Activated CD4-positive, alpha-beta T cell treated with anti-CD3 and anti-CD28 coated beads for 1 hour (primary cell): ENCODE results near the gene CPLX4.
"Not testable (repeated sequence)": the region's sequence is repeated elsewhere in the genome, so short reads cannot be mapped to it uniquely, and the experiment has no call there.

Experiments
- DNase-seq: peaks from one replicate; pipeline ENCODE4 v3.0.0-alpha.2; 2020

CPLX4 gene

GRCh38 chr18:59268721-59269562 lies 49.5 kb downstream of the CPLX4 start:
- no peak for DNase-seq

GRCh38 chr18:59268127-59268720 lies 50.2 kb downstream of the CPLX4 start:
- no peak for DNase-seq

GRCh38 chr18:59267503-59268126 lies 50.8 kb downstream of the CPLX4 start:
- DNase-seq = no peak

- no peak for DNase-seq
These were observed 51.5 kb downstream of the CPLX4 start for GRCh38 chr18:59266886-59267502.

- DNase-seq = no peak
These were observed 52.0 kb downstream of the CPLX4 start for GRCh38 chr18:59266459-59266858.

DNA sequence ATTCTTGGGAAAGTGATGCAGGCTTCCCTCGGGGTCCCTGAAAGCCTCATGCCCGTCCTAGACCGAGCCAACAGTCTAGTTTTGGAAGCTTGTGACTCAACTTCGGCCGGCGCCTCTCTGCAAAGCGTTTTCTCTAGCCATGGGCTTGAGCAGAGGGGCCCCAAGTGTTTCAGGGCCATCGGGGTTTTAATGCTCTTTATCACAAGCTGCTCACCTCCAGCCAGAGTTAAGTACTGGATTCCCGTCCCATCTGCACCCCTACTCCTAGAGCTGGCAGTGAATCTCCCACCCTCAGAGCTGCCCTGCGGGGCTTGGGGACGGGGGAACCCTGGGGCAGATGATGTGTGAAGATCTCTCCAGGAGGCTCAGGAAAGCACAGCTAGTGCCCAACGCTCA lies 52.5 kb downstream of the CPLX4 start:
- no peak for DNase-seq

DNA sequence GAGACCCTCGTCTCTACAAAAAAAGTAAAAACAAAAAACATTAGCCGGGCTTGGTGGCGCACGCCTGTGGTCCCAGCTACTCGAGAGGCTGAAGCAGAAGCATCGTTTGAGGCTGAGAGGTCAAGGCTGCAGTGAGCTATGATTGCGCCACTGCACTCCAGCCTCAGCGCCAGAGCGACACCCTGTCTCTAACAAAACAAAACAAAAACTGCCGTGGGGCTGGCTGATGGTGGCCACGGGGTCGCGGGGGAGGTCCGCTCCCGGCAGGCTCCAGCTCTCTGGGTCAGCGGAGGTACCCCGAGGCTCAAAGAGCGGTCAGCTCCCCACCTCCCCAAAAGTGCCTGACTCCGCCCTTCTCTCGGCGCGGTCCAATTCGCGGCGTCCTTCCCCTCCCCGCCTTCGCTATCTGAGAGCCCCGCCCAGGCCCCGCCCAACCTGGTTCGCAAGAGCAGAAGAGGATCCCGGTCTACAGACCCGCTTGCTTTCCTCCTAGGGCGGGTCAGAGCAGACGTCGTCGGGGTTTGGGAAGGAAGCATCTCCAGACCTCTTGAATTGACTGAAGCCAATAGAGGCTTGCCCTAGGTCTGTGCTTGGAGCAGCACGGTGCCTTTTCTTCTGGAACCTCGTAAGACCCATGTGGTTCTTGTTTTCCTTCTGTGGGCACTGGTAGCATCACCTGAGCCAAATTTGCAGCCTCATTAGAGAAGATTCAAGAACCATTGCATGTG lies 53.0 kb downstream of the CPLX4 start:
- DNase-seq = no peak

GRCh38 chr18:59264651-59265245 lies 53.7 kb downstream of the CPLX4 start:
- DNase-seq = no peak

- no peak for DNase-seq
These were observed 54.3 kb downstream of the CPLX4 start for GRCh38 chr18:59264121-59264571.

GRCh38 chr18:59263661-59264060 lies 54.8 kb downstream of the CPLX4 start:
- no peak for DNase-seq

DNA sequence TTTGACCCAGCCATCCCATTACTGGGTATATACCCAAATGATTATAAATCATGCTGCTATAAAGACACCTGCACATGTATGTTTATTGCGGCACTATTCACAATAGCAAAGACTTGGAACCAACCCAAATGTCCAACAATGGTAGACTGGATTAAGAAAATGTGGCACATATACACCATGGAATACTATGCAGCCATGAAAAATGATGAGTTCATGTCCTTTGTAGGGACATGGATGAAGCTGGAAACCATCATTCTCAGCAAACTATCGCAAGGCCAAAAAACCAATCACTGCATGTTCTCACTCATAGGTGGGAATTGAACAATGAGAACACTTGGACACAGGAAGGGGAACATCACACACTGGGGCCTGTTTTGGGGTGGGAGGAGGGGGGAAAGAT lies 56.2 kb downstream of the CPLX4 start:
- not testable (repeated sequence) for DNase-seq

DNA sequence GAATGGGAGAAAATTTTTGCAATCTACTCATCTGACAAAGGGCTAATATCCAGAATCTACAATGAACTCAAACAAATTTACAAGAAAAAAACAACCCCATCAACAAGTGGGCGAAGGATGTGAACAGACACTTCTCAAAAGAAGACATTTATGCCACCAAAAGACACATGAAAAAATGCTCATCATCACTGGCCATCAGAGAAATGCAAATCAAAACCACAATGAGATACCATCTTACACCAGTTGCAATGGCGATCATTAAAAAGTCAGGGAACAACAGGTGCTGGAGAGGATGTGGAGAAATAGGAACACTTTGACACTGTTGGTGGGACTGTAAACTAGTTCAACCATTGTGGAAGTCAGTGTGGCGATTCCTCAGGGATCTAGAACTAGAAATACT lies 56.6 kb downstream of the CPLX4 start:
- DNase-seq = not testable (repeated sequence)

DNA sequence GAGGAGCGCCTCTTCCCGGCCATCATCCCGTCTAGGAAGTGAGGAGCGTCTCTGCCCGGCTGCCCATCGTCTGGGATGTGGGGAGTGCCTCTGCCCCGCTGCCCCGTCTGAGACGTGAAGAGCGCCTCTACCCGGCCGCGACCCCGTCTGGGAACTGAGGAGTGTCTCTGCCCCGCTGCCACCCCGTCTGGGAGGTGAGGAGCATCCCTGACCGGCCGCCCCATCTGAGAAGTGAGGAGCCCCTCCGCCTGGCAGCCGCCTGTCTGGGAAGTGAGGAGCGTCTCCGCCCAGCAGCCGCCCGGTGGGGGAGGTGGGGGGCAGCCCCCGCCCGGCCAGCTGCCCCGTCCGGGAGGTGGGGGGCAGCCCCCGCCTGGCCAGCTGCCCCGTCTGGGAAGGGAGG lies 63.0 kb downstream of the CPLX4 start:
- not testable (repeated sequence) for DNase-seq

DNA sequence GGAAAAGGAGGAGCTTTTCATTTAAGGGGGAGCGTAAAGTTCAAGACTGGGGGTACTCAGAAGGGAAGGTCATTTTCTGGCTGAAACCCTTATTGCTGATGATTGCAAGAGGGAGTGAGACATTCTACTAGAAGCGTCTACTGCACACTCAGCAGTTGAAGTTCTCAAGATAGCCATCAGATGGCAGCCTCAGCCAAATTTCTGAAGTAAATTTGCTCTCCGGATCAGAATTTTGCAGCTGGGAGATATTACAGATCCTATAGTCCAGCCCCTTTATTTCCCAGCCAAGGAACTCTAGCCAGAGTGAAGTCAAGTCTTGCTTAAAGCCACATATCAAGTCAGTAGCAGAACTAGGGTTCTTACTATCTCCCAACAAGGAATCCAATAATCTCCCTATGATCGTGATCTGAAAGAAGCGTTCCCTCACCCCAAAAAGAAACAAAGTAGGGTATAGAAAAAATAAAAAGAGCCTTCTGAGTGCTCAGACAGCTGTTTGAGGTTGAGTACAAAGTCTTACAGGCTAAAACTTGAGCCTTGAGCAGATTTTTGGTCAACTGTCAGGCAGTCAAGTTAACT lies 69.2 kb downstream of the CPLX4 start:
- DNase-seq = no peak

DNA sequence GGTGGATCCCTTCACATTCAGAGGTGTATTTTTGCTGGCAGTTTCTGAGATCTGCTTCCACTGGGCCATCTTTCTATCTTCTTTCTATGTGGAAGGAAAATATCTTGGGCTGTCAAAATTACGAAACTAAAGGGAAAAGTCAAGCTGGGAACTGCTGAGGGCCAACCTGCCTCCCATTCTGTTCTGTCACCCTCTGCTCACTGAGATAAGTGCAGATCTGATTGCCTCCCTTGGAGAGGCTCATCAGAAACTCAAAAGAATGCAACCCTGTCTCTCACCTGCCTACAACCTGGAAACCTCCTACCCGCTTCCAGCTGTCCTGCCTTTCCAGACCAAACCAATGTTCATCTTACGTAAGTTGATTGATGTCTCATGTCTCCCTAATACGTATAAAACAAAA lies 71.7 kb downstream of the CPLX4 start:
- no peak for DNase-seq
